22Rv1 (cell line): ENCODE results near the gene SLC35F1.

Experiments
- H3K27ac ChIP-seq: fragments of 450-650 bp; 2 replicates; pipeline ENCODE4 v1.5.1; 2017
- CTCF ChIP-seq: fragments of 450-650 bp; IDR thresholded peaks from 2 replicates; pipeline ENCODE4 v1.5.1; 2017; ENCODE audit warnings: mild to moderate bottlenecking
- ZFX ChIP-seq: fragments of 450-650 bp; IDR thresholded peaks from 2 replicates; pipeline ENCODE4 v1.6.1; 2017; ENCODE audit warnings: antibody characterized with exemption, borderline replicate concordance

SLC35F1 gene

GRCh38 chr6:118134736-118135135 lies 227.7 kb downstream of the SLC35F1 start:
- TF ChIP-seq CTCF (no peak), ZFX (no peak)
- H3K27ac ChIP-seq, result no peak overlapping the region

GRCh38 chr6:118135371-118135770 lies 228.3 kb downstream of the SLC35F1 start:
- TF ChIP-seq CTCF (no peak), ZFX (no peak)
- no peak overlapping the region for H3K27ac ChIP-seq

- H3K27ac ChIP-seq, result no peak overlapping the region
- TF ChIP-seq CTCF (no peak), ZFX (no peak)
Measured at GRCh38 chr6:118141211-118141610, 234.1 kb downstream of the SLC35F1 start.

GRCh38 chr6:118146584-118146983 lies 239.5 kb downstream of the SLC35F1 start:
- TF ChIP-seq CTCF (no peak), ZFX (no peak)
- no peak overlapping the region for H3K27ac ChIP-seq

GRCh38 chr6:118147511-118147910 lies 240.4 kb downstream of the SLC35F1 start:
- TF ChIP-seq CTCF (no peak), ZFX (no peak)
- H3K27ac ChIP-seq, result no peak overlapping the region

GRCh38 chr6:118148561-118148960 lies 241.5 kb downstream of the SLC35F1 start:
- TF ChIP-seq ZFX (no peak), CTCF (no peak)
- no peak overlapping the region for H3K27ac ChIP-seq

GRCh38 chr6:118152524-118152923 lies 245.5 kb downstream of the SLC35F1 start:
- H3K27ac ChIP-seq, result no peak overlapping the region
- TF ChIP-seq CTCF (no peak), ZFX (no peak)
